HCT116 (cell line): ENCODE data around the gene ZNF568. TPM values are rescaled to one million over a fixed set of nuclear protein-coding genes. Genes with fewer than 3 reads are reported as not detected.

Source experiments
- ATAC-seq: fragments of 200-7000 bp; cut with Tn5 transposase; 2 replicates; pipeline ENCODE4 v1.9.1; 2020; ENCODE audit warnings: mild to moderate bottlenecking, moderate library complexity
- BruUV-seq: library from RNA; stranded (reverse); fragments of 400-500 nt; replicated peaks from 2 replicates; lab custom pipeline; 2021; lab: Mats Ljungman, UMichigan
- CTCF ChIA-PET: fragments of 300-600 bp; sonication (Branson Sonifier 250); formaldehyde crosslinking; loops from one replicate; lab custom pipeline; 2021; ENCODE audit warnings: antibody characterized with exemption; lab: Charles Lee
- POLR2A ChIA-PET: fragments of 300-600, 350-600 bp; sonication (Branson Sonifier 250); formaldehyde crosslinking; loops from one replicate; lab custom pipeline; 2021; ENCODE audit warnings: antibody characterized with exemption; lab: Charles Lee
- RAD21 ChIA-PET, 2 experiments: fragments of 300-600 bp; sonication (Branson Sonifier 250); formaldehyde crosslinking; loops; one replicate each; lab custom pipeline; 2023; ENCODE audit warnings: low total read pairs in 2 of 2; ENCODE audit not compliant: uncharacterized antibody in 2 of 2, unreplicated experiment in 2 of 2, low non-redundant PET in 1 of 2; lab: Charles Lee
- DNase-seq: peaks from one replicate; pipeline ENCODE4 v3.0.0-alpha.2; 2010; ENCODE audit warnings: low read depth, low spot score
- H2AFZ ChIP-seq: fragments of 200-600 bp; shearing (Covaris generic), sonication (generic); 2 replicates; pipeline ENCODE4 v1.6.1; 2017; ENCODE audit warnings: low read depth, mixed run types, mixed read lengths, antibody characterized with exemption, low read length; ENCODE audit not compliant: poor library complexity, severe bottlenecking
- H3K27ac ChIP-seq: 2 replicates; pipeline ENCODE4 v1.5.1; 2012; ENCODE audit warnings: low read depth, low read length
- H3K27me3 ChIP-seq: fragments of 200-600 bp; sonication (generic); 2 replicates; pipeline ENCODE4 v1.6.1; 2016; ENCODE audit warnings: mixed run types, low read length, mixed read lengths; ENCODE audit not compliant: insufficient read depth
- H3K36me3 ChIP-seq, 2 experiments: fragments of 200-500 bp in 1 of 2; fragments of 200-600 bp in 1 of 2; sonication (Bioruptor generic) in 1 of 2; sonication (generic) in 1 of 2; 2 replicates each; pipeline versions ENCODE4 v1.5.1 to v1.6.1; 2014 to 2016; ENCODE audit warnings: low read length in 2 of 2, inconsistent platforms in 1 of 2, mixed read lengths in 1 of 2, mixed run types in 1 of 2; ENCODE audit not compliant: insufficient read depth in 2 of 2, control insufficient read depth in 1 of 2
- H3K4me1 ChIP-seq, 2 experiments: fragments of 200-600 bp in 1 of 2; sonication (generic) in 1 of 2; 2 replicates each; pipeline versions ENCODE4 v1.5.1 to v1.6.1; 2012 to 2017; ENCODE audit warnings: low read length in 2 of 2, inconsistent platforms in 1 of 2, mild to moderate bottlenecking in 1 of 2, mixed read lengths in 1 of 2, mixed run types in 1 of 2, moderate library complexity in 1 of 2; ENCODE audit not compliant: insufficient read depth in 2 of 2, control insufficient read depth in 1 of 2
- H3K4me2 ChIP-seq: fragments of 200-600 bp; sonication (generic); 2 replicates; pipeline ENCODE4 v1.6.1; 2017; ENCODE audit warnings: mixed run types, low read length, mixed read lengths
- H3K4me3 ChIP-seq, 2 experiments: fragments of 200-600 bp in 1 of 2; sonication (generic) in 1 of 2; replicated peaks in 1 of 2; 2 replicates each; pipeline ENCODE4 v1.5.1; 2011 to 2016; ENCODE audit warnings: low read length in 2 of 2, control low read depth in 1 of 2, low read depth in 1 of 2, mild to moderate bottlenecking in 1 of 2, mixed read lengths in 1 of 2, mixed run types in 1 of 2
- H3K79me2 ChIP-seq: fragments of 200-600 bp; sonication (generic); 2 replicates; pipeline ENCODE4 v1.6.1; 2017; ENCODE audit warnings: mild to moderate bottlenecking, mixed run types, low read length, moderate library complexity, mixed read lengths; ENCODE audit not compliant: insufficient read depth
- H3K9ac ChIP-seq: fragments of 200-600 bp; sonication (generic); 2 replicates; pipeline ENCODE4 v1.6.1; 2016; ENCODE audit warnings: low read length, mixed read lengths
- H3K9me2 ChIP-seq: fragments of 200-600 bp; sonication (generic), shearing (Covaris generic); 2 replicates; pipeline ENCODE4 v1.6.1; 2017; ENCODE audit warnings: mixed run types, mild to moderate bottlenecking, moderate library complexity; ENCODE audit not compliant: insufficient read depth
- H3K9me3 ChIP-seq, 2 experiments: fragments of 200-500 bp in 1 of 2; fragments of 200-600 bp in 1 of 2; sonication (Bioruptor generic) in 1 of 2; sonication (generic) in 1 of 2; 2 replicates each; pipeline ENCODE4 v1.6.1; 2014 to 2017; ENCODE audit warnings: low read length in 2 of 2, mixed read lengths in 2 of 2, inconsistent platforms in 1 of 2, low read depth in 1 of 2, mild to moderate bottlenecking in 1 of 2, mixed run types in 1 of 2, moderate library complexity in 1 of 2; ENCODE audit not compliant: control insufficient read depth in 1 of 2, insufficient read depth in 1 of 2
- H4K20me1 ChIP-seq: fragments of 200-600 bp; sonication (generic), shearing (Covaris generic); 2 replicates; pipeline ENCODE4 v1.6.1; 2017; ENCODE audit warnings: mixed run types, mild to moderate bottlenecking, moderate library complexity; ENCODE audit not compliant: insufficient read depth
- CBX3 ChIP-seq: IDR thresholded peaks from 2 replicates; pipeline ENCODE4 v1.6.1; 2012; ENCODE audit warnings: low read depth
- ELF1 ChIP-seq: IDR thresholded peaks from 2 replicates; pipeline ENCODE4 v1.6.1; 2012; ENCODE audit warnings: low read depth, borderline replicate concordance
- EZH2phosphoT487 ChIP-seq: fragments of 200-600 bp; IDR thresholded peaks from 2 replicates; pipeline ENCODE4 v1.6.1; 2018; ENCODE audit warnings: antibody characterized with exemption, borderline replicate concordance
- FOSL1 ChIP-seq: IDR thresholded peaks from 2 replicates; pipeline ENCODE4 v1.6.1; 2012; ENCODE audit warnings: low read depth
- JUND ChIP-seq: IDR thresholded peaks from 2 replicates; pipeline ENCODE4 v1.6.1; 2012
- RAD21 ChIP-seq: IDR thresholded peaks from 2 replicates; pipeline ENCODE4 v1.6.1; 2012; ENCODE audit warnings: low read depth, mild to moderate bottlenecking
- TCF7L2 ChIP-seq: IDR thresholded peaks from 2 replicates; pipeline ENCODE4 v1.7.0; 2011; ENCODE audit warnings: borderline replicate concordance, inconsistent platforms; ENCODE audit not compliant: insufficient read depth, insufficient read length; ENCODE audit errors: extremely low read depth
- YY1 ChIP-seq: IDR thresholded peaks from 2 replicates; pipeline ENCODE4 v1.6.1; 2011; ENCODE audit warnings: low read length, low read depth, moderate library complexity, mild to moderate bottlenecking; ENCODE audit not compliant: insufficient replicate concordance; ENCODE audit errors: extremely low read depth
- ZNF274 ChIP-seq: fragments of 200-500 bp; sonication (Bioruptor generic); IDR thresholded peaks from 2 replicates; pipeline ENCODE4 v1.6.1; 2014; ENCODE audit warnings: mild to moderate bottlenecking, low read depth, low read length, inconsistent platforms
- intact Hi-C: fragments of 100-400 bp; cut with micrococcal nuclease; formaldehyde crosslinking; loops from 2 replicates; pipeline ENCODE4 v1.10.0; 2022
- total RNA-seq: library from RNA; stranded (reverse); gene quantifications from one replicate; pipeline ENCODE4 v1.2.1, GENCODE V29; 2021; ENCODE audit not compliant: unreplicated experiment
- TF ChIP-seq, protein P1 (sequence below): IDR thresholded peaks from 2 replicates; pipeline ENCODE4 v1.6.1; 2012; ENCODE audit warnings: low read depth
- TF ChIP-seq, protein P2 (sequence below): IDR thresholded peaks from 2 replicates; pipeline ENCODE4 v1.6.1; 2012
- TF ChIP-seq, protein P3 (sequence below), 3 experiments: fragments of 200-600 bp in 1 of 3; sonication (generic) in 1 of 3; IDR thresholded peaks in 2 of 3; conservative IDR thresholded peaks in 1 of 3; 2 replicates each; pipeline ENCODE4 v1.5.1; 2012 to 2017; ENCODE audit warnings: low read depth in 2 of 3, low read length in 2 of 3, antibody characterized with exemption in 1 of 3, borderline replicate concordance in 1 of 3, control low read depth in 1 of 3, mild to moderate bottlenecking in 1 of 3, mixed read lengths in 1 of 3, mixed run types in 1 of 3, moderate library complexity in 1 of 3; ENCODE audit not compliant: insufficient read depth in 1 of 3

The ZNF568 gene
- total RNA-seq, 1 experiment from 2014 or later, result not detected

DNA sequence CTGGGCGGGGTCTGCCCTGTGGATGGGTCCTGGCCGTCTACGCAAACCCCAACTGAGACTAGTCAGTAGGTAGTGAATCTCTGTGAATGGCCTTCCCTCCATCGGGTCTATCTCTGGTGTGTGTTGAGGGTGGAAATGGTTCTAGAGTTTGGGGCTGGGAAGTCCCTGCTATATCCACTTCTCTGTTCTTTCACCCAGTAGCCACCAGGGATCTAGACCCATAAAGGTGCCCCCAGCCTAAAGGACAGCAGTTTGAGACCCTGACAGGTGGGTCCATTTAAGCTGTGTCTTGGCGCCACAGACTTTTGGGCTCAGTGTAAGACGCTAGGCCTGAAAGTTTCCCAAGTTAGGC is 57.7 kb downstream of the ZNF568 start:
- ATAC-seq (no peak), DNase-seq (no peak)
- RAD21 ChIA-PET, result no interaction called here
- Histone ChIP-seq H4K20me1 (no peaks in the 10 kb centered on the region), H3K4me3 (no peak overlapping the region), H3K4me1 (no peaks in the 10 kb centered on the region), H3K9ac (no peak overlapping the region), H3K9me2 (no peaks in the 10 kb centered on the region), H3K4me2 (no peak overlapping the region), H3K27ac (no peak overlapping the region), H3K27me3 (no peaks in the 10 kb centered on the region), H3K9me3 (peaks cover 6 to 13% of the 10 kb centered on the region in 2 experiments; a peak in 2 of 4 replicates), H3K79me2 (no peaks in the 10 kb centered on the region), H2AFZ (no peak overlapping the region), H3K36me3 (no peaks in the 10 kb centered on the region)
- CTCF ChIA-PET, result no interaction called here
- intact Hi-C loops, result no loop called here
- POLR2A ChIA-PET, result no interaction called here
- BruUV-seq, result no TSS peak
- TF ChIP-seq JUND (no peak), CBX3 (no peak), FOSL1 (no peak), ZNF274 (no peak), RAD21 (no peak)
- TF ChIP-seq, protein P1, sequence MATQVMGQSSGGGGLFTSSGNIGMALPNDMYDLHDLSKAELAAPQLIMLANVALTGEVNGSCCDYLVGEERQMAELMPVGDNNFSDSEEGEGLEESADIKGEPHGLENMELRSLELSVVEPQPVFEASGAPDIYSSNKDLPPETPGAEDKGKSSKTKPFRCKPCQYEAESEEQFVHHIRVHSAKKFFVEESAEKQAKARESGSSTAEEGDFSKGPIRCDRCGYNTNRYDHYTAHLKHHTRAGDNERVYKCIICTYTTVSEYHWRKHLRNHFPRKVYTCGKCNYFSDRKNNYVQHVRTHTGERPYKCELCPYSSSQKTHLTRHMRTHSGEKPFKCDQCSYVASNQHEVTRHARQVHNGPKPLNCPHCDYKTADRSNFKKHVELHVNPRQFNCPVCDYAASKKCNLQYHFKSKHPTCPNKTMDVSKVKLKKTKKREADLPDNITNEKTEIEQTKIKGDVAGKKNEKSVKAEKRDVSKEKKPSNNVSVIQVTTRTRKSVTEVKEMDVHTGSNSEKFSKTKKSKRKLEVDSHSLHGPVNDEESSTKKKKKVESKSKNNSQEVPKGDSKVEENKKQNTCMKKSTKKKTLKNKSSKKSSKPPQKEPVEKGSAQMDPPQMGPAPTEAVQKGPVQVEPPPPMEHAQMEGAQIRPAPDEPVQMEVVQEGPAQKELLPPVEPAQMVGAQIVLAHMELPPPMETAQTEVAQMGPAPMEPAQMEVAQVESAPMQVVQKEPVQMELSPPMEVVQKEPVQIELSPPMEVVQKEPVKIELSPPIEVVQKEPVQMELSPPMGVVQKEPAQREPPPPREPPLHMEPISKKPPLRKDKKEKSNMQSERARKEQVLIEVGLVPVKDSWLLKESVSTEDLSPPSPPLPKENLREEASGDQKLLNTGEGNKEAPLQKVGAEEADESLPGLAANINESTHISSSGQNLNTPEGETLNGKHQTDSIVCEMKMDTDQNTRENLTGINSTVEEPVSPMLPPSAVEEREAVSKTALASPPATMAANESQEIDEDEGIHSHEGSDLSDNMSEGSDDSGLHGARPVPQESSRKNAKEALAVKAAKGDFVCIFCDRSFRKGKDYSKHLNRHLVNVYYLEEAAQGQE, result no peak

DNA sequence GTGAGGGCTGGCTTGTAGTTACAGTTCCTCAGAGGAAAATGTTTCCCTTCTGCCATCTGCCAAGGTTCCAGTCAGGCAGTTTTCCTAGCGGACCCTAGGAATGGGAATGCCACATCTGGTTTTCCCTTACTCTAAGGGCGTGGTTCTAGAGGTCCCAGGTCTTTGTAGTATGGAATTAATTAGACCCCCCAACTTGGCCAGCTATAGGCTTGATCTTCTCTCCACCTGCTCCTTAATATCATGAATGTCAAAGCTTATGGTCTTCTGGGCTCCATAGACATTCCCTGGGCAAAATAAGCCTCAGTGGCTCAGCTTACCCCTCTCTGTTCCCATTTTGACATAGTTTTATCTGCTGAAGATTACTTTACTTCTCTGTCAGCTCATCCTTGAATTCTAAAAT is 70.0 kb downstream of the ZNF568 start:
- intact Hi-C loops, result no loop called here
- no TSS peak for BruUV-seq
- Histone ChIP-seq H3K36me3 (no peaks in the 10 kb centered on the region), H4K20me1 (no peaks in the 10 kb centered on the region), H3K9ac (no peak overlapping the region), H3K4me2 (no peak overlapping the region), H3K9me3 (peaks cover 5 to 30% of the 10 kb centered on the region in 2 experiments; a peak in 2 of 4 replicates), H2AFZ (no peak overlapping the region), H3K27ac (no peak overlapping the region), H3K79me2 (no peaks in the 10 kb centered on the region), H3K27me3 (no peaks in the 10 kb centered on the region), H3K4me1 (no peaks in the 10 kb centered on the region), H3K4me3 (no peak overlapping the region), H3K9me2 (no peaks in the 10 kb centered on the region)
- ChIA-PET RAD21 (no interaction called here), CTCF (no interaction called here), POLR2A (no interaction called here)
- DNase-seq (no peak), ATAC-seq (no peak)
- TF ChIP-seq, protein P2, sequence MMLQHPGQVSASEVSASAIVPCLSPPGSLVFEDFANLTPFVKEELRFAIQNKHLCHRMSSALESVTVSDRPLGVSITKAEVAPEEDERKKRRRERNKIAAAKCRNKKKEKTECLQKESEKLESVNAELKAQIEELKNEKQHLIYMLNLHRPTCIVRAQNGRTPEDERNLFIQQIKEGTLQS, result no peak
- TF ChIP-seq ELF1, result no peak
- TF ChIP-seq RAD21, result no peak
- no peak for TF ChIP-seq EZH2phosphoT487
- no peak for TF ChIP-seq YY1
- TF ChIP-seq, protein P3, sequence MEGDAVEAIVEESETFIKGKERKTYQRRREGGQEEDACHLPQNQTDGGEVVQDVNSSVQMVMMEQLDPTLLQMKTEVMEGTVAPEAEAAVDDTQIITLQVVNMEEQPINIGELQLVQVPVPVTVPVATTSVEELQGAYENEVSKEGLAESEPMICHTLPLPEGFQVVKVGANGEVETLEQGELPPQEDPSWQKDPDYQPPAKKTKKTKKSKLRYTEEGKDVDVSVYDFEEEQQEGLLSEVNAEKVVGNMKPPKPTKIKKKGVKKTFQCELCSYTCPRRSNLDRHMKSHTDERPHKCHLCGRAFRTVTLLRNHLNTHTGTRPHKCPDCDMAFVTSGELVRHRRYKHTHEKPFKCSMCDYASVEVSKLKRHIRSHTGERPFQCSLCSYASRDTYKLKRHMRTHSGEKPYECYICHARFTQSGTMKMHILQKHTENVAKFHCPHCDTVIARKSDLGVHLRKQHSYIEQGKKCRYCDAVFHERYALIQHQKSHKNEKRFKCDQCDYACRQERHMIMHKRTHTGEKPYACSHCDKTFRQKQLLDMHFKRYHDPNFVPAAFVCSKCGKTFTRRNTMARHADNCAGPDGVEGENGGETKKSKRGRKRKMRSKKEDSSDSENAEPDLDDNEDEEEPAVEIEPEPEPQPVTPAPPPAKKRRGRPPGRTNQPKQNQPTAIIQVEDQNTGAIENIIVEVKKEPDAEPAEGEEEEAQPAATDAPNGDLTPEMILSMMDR (IDR thresholded peaks at IDR 0.05 in 2 of 3, conservative IDR thresholded peaks at IDR 0.05 in 1 of 3; ENCODE audit: borderline replicate concordance in 1 of 3, insufficient read depth in 1 of 3, low read depth in 2 of 3, low read length in 2 of 3), result no peak
- no peak for TF ChIP-seq TCF7L2
